HG03095 (cell line): ENCODE measurements around the gene LRRC37A3.
"Not testable (repeated sequence)": the region's sequence is repeated elsewhere in the genome, so short reads cannot be mapped to it uniquely, and the experiment has no call there.

ENCODE experiments used
- ATAC-seq: cut with Tn5 transposase; IDR thresholded peaks from one replicate; pipeline ENCODE4 v1.9.1; 2021; ENCODE audit warnings: moderate library complexity; ENCODE audit not compliant: unreplicated experiment

The LRRC37A3 gene

DNA sequence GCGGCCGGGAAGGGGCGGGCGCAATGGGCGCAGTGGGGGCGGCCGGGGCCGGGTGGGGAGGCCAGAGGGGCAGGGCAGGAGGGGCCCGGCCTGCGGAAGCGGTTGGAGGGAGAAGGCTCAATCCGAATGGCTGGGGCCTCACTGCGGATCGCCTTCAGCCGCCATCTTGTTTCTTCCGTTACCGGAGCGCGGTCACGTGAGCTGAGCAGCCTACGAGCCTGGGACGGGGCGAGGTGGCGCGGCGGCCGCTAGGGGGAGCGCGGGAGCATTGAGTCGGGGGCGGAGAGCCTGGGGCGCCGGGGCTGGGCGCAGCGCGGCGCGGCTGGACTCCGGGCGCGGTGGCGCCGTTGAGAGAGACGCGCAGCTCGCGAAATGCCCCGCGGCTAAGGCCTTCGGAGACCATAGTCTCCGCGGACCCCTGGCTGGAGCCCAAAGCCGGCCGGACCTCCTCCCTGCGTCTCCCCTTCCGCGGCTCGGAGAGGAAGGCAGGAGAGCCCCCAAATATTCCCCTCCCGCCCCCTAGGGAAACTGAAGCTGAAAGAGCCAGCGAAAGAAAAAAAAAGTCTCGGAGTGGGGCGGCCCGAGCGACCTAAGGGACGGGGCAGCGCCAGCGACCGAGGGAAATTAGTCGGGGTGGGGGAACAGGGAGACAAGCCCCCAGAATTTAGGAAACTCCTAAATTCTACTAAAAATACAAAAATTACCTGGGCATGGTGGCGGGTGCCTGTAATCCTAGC, at the start of gene LRRC37A3:
Gene LRRC37A3, minus strand, starts transcription at position 190 of the 737 bp plus-strand sequence. CDS start 22,221 bp downstream, outside the sequence.
- peak; percentile 89 for ATAC-seq

DNA sequence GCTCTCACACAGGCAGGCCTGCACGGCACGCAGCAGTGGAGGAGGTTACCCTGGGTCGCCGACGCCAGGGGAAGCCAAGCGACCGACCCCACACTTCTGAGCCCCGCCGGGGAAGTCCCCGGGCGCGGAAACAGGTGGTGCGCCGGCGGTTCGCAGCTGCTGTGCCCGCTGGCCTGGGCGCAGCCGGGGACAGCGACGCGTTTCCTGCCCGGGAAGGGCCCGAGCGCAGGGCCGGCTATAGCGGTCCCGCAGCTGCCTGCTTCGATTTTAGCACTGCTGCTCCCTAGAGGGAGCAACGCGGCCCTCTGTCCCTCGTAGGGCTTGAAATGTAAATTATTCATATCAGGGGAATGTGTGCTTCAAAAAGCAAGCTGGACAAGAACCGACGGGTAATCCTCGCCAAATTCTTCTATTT, 46.6 kb upstream of the LRRC37A3 start:
- ATAC-seq: peak; percentile 91

DNA sequence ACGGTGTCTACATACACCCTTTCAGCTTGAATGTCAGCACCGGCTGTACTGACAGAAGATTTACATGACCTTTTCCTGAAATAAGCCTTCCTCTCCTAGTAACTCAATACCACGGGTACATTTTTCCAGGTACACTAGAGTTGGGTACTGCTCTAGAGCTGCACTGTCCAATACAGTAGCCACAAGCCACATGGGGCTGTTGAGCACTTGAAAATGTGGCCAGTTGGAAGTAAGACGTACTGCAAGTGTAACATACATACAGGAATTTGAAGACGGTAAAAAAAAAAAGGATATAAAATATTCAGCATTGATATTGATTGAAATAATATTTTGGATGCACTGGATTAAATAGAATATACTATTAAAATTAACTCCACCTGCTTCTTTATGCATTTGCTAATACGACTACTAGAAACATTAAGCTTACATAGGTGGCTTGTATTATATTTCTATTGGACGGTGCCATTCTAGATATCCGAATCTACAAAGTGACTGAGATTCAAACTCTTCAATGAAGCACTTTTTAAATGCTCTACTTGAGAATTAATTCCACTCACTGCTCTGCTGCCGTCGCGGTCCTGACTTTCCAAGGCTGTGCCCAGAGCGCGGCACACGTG, 46.1 kb upstream of the LRRC37A3 start:
- not testable (repeated sequence) for ATAC-seq

GRCh38 chr17:64964796-64965195, 45.5 kb upstream of the LRRC37A3 start:
- ATAC-seq: no peak

DNA sequence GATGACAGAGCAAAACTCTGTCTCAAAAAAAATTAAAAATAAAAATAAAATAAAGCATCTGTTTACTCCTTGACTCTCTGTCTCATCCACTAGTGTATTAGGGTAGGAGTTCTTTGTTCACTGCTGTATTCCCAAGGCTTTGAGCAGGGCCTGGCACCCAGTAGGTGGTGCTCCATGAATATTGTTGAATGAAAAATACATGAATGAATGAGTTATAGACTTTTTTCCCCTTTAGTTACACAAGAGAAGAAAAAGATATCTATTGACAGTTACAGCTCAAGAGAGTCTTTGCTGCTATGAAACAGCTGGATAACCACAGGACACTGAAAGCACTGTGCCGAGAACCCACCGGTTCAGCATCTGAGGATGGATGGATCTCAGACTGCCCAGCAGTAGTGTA, 44.5 kb upstream of the LRRC37A3 start:
- not testable (repeated sequence) for ATAC-seq

- not testable (repeated sequence) for ATAC-seq
These were observed 42.5 kb upstream of the LRRC37A3 start for GRCh38 chr17:64961563-64962378.

DNA sequence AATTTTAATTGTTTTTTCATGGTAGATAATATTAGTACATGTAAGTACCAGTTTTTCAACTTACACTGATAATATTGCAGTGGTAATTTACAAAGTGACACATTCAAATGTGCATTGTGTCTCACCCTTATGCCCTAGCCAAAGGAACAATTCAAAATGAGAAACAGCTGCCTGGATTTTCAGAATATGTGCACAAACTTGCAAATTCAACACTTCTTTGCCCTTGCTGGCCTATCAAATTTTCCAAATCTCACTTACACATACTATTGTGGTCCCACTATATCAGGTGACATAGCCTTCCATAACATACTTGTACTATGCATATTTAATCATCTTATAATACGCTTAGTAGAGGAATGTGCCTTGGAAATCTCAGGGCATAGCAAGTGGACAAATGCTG, 32.6 kb upstream of the LRRC37A3 start:
- ATAC-seq: no peak

GRCh38 chr17:64950871-64951270, 31.6 kb upstream of the LRRC37A3 start:
- no peak for ATAC-seq

DNA sequence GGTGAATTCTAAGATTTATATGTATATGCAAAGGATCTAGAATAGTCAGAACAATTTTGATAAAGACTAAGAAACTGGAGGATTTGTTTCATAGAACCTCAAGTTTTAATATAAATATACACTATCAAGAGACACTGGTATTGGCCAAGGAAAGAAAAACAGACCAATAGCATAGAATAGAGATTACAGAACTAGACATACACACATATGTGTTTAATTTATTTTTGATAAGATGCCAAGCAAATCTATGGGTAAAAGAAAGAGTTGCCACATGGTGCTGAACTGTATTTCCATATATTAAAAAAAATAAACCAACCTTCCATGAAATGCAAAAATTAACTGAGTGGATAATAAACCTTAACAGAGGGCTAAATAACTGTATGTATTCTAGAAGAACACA, 27.9 kb upstream of the LRRC37A3 start:
- no peak for ATAC-seq

- ATAC-seq: no peak
These were observed 22.5 kb upstream of the LRRC37A3 start for GRCh38 chr17:64941761-64942160.

DNA sequence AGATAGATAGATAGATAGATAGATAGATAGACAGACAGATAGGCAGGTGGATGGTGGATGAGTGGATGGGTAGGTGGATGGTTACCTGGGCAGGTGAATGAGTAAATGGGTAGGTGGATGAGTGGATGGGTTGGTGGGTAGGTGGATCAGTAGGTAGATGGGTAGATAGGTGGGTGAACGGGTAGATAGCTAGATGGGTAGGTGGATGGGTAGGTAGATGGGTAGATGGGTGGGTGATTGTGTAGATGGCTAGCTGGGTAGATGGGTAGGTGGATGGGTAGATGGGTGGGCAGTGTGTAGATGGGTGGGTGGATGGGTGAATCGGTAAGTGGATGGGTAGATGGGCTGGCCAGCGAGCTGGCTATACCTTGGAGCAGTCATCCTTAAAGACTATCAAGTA, 21.8 kb upstream of the LRRC37A3 start:
- ATAC-seq: no peak

DNA sequence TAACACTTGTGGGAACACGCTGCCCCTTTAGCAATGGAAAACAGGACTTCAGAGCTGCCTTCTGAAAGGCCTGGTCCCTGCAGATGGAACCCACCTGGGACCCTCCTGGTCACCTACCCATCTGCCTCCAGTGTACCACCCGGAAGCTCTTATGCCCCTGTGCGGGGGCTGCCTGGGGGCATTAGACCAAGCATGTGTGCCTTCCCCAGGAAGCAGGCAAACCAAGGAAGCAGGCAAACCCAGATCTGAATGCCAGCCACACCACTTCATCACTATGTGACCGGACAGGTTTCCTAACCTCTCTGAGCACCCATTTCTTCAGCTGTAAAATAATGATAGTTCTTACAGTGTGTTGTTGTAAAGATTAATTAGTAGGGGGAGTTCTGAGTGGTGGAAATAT, 20.8 kb upstream of the LRRC37A3 start:
- ATAC-seq: no peak

DNA sequence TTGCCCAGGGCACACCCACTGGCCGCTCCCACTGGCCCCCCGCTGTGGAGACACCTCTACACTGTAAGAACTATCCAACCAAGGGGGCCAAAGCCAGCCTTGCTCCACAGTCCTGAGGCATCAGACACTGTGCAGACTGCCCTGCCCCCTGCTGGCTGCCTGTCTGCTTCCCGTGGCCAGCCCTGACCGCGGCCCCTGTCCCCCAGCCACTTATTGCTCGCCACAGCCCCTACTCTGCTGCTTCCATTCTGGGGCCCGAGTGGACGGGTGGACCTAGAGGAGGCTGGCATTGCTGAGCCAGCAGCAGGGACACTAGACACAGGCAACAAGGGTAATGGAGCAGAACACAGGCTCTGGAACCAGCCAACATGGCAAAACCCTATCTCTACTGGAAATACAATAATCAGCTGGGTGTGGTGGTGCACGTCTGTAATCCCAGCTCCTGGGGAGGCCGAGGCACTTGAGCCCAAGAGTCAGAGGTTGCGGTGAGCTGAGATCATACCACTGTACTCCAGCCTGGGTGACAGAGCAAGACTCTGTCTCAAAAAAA, 19.7 kb upstream of the LRRC37A3 start:
- peak; percentile 69 for ATAC-seq

GRCh38 chr17:64938290-64938689, 19.0 kb upstream of the LRRC37A3 start:
- no peak for ATAC-seq

DNA sequence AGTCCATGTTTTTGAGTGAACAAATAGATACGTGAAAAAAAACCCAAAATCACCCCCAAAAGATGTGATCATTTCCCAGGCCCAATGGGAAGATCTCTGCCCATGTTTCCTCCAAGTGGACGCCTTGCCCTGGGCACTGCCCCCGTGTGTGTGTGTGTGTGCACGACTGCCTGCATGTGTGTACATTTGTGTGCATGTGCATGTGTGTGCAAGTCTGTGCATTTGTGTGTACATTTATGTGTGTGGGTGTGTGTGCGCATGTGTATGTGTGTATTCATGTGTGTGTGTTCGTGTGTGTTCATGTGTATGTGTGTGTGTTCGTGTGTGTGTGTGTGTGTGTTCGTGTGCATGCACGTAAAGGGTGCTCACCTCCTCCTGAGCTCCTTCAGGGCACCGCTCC, 16.8 kb upstream of the LRRC37A3 start:
- ATAC-seq: no peak

GRCh38 chr17:64934284-64934778, 15.1 kb upstream of the LRRC37A3 start:
- ATAC-seq: not testable (repeated sequence)

- not testable (repeated sequence) for ATAC-seq
These were observed 13.6 kb upstream of the LRRC37A3 start for GRCh38 chr17:64932850-64933249.

- not testable (repeated sequence) for ATAC-seq
These were observed 11.1 kb upstream of the LRRC37A3 start for GRCh38 chr17:64930374-64930773.

- ATAC-seq: not testable (repeated sequence)
These were observed 10.3 kb upstream of the LRRC37A3 start for GRCh38 chr17:64929419-64930209.

DNA sequence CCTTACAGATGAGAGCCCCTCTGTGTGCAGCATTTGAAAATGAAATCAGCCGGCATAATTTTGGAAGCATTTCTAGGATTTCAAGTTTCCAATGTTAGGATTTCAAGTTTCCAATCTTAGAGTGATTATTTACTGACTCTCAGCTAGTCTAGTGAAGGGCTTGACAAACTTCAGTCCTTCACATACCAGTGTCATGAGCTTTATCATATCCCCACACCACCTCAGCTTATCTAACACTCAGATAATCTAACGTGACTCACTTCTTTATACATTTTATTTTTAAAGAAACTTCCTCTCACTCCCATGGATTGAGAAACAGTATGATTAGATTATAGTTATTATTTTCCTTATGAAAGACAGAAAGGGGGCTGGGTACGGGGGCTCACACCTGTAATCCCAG, 9.4 kb upstream of the LRRC37A3 start:
- ATAC-seq: not testable (repeated sequence)
